Vagina (tissue), 2 donors: ENCODE data around the gene DNAL1.

Source experiments
- POLR2A ChIP-seq, 2 donors: fragments of 450-650 bp; IDR thresholded peaks; one replicate each; pipeline ENCODE4 v1.6.1; 2017; ENCODE audit warnings: antibody characterized with exemption in 2 of 2, mild to moderate bottlenecking in 2 of 2, moderate library complexity in 2 of 2
- POLR2AphosphoS5 ChIP-seq, 2 donors: sonication (generic); formaldehyde crosslinking; IDR thresholded peaks; one replicate each; pipeline ENCODE4 v1.9.0; 2017; ENCODE audit warnings: antibody characterized with exemption in 2 of 2, mild to moderate bottlenecking in 2 of 2, low read depth in 1 of 2; ENCODE audit not compliant: insufficient read depth in 1 of 2
- TF ChIP-seq, protein P1 (sequence below), 3 experiments: fragments of 450-650 bp in 2 of 3; fragments of 200-600 bp in 1 of 3; sonication (generic) in 1 of 3; IDR thresholded peaks; one replicate each; pipeline ENCODE4 v1.5.1; 2017 to 2019; ENCODE audit warnings: antibody characterized with exemption in 3 of 3, mild to moderate bottlenecking in 2 of 3, moderate library complexity in 2 of 3

GRCh38 chr14:73741386-73741875 is 96.6 kb downstream of the DNAL1 start:
- TF ChIP-seq, protein P1, sequence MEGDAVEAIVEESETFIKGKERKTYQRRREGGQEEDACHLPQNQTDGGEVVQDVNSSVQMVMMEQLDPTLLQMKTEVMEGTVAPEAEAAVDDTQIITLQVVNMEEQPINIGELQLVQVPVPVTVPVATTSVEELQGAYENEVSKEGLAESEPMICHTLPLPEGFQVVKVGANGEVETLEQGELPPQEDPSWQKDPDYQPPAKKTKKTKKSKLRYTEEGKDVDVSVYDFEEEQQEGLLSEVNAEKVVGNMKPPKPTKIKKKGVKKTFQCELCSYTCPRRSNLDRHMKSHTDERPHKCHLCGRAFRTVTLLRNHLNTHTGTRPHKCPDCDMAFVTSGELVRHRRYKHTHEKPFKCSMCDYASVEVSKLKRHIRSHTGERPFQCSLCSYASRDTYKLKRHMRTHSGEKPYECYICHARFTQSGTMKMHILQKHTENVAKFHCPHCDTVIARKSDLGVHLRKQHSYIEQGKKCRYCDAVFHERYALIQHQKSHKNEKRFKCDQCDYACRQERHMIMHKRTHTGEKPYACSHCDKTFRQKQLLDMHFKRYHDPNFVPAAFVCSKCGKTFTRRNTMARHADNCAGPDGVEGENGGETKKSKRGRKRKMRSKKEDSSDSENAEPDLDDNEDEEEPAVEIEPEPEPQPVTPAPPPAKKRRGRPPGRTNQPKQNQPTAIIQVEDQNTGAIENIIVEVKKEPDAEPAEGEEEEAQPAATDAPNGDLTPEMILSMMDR (IDR thresholded peaks at IDR 0.05): no peak
- no peak for TF ChIP-seq POLR2A (IDR thresholded peaks at IDR 0.05)
- no peak for TF ChIP-seq POLR2AphosphoS5 (IDR thresholded peaks at IDR 0.05; ENCODE audit: insufficient read depth in 1 of 2, low read depth in 1 of 2)
